Gastroesophageal sphincter (tissue), 4 donors: Measurements from ENCODE around the gene TMEM134. TPM values are rescaled to one million over a fixed set of nuclear protein-coding genes. Genes with fewer than 3 reads are reported as not detected.
A peak's percentile ranks its signal among the peaks of the same experiment; 100 is the strongest.

ENCODE experiments used
- ATAC-seq: fragments of 150-250 bp; one replicate; pipeline ENCODE4 v1.9.1; 2016; ENCODE audit warnings: mild to moderate bottlenecking, moderate library complexity
- H3K27ac ChIP-seq, 4 donors: fragments of 200-600 bp; sonication (generic) in 3 of 4; 1 replicate in 3 of 4; 2 replicates in 1 of 4; pipeline ENCODE4 v1.5.1; 2016 to 2019
- H3K27me3 ChIP-seq: fragments of 200-600 bp; sonication (generic); one replicate; pipeline ENCODE4 v1.5.1; 2019
- H3K36me3 ChIP-seq, 2 donors: fragments of 200-600 bp; sonication (generic); one replicate each; pipeline ENCODE4 v1.5.1; 2019; ENCODE audit warnings: control low read depth in 1 of 2
- H3K4me1 ChIP-seq, 3 donors: fragments of 200-600 bp; sonication (generic); 1 replicate in 2 of 3; 2 replicates in 1 of 3; pipeline ENCODE4 v1.5.1; 2016 to 2019; ENCODE audit warnings: control low read depth in 2 of 3
- H3K4me3 ChIP-seq, 2 donors: fragments of 200-600 bp; sonication (generic); one replicate each; pipeline ENCODE4 v1.5.1; 2019; ENCODE audit warnings: mild to moderate bottlenecking in 1 of 2, moderate library complexity in 1 of 2
- H3K9me3 ChIP-seq, 3 donors: fragments of 200-600 bp; sonication (generic); one replicate each; pipeline ENCODE4 v1.5.1; 2017 to 2019; ENCODE audit warnings: control low read depth in 2 of 3
- EP300 ChIP-seq: sonication (generic); formaldehyde crosslinking; IDR thresholded peaks from one replicate; pipeline ENCODE4 v1.6.1; 2017; ENCODE audit warnings: antibody characterized with exemption, mild to moderate bottlenecking
- POLR2A ChIP-seq, 2 donors: fragments of 450-650 bp; IDR thresholded peaks; one replicate each; pipeline ENCODE4 v1.6.1; 2017; ENCODE audit warnings: antibody characterized with exemption in 2 of 2, mild to moderate bottlenecking in 2 of 2, moderate library complexity in 1 of 2
- POLR2AphosphoS5 ChIP-seq: sonication (generic); formaldehyde crosslinking; IDR thresholded peaks from one replicate; pipeline ENCODE4 v1.6.1; 2017; ENCODE audit warnings: antibody characterized with exemption
- WGBS, 2 donors: methylation state at CpG; one replicate each; pipeline ENCODE4 v1.1.5; 2018; ENCODE audit warnings: low coverage in 1 of 2; 5-methylcytosine and 5-hydroxymethylcytosine counted together
- total RNA-seq, 4 donors: library from RNA; depleted of rRNA; stranded (reverse); fragments of >200 nt; gene quantifications; one replicate each; pipeline ENCODE4 v1.1.0, GENCODE V29; 2016
- TF ChIP-seq, protein P1 (sequence below), 4 experiments: fragments of 200-600 bp in 2 of 4; fragments of 450-650 bp in 2 of 4; sonication (generic) in 1 of 4; IDR thresholded peaks; one replicate each; pipeline ENCODE4 v1.5.1; 2017 to 2019; ENCODE audit warnings: antibody characterized with exemption in 4 of 4, mild to moderate bottlenecking in 2 of 4, moderate library complexity in 2 of 4

TMEM134 gene
- total RNA-seq, 4 donors from 2014 or later: 22.2 to 35.2 (median 32.5) TPM

DNA sequence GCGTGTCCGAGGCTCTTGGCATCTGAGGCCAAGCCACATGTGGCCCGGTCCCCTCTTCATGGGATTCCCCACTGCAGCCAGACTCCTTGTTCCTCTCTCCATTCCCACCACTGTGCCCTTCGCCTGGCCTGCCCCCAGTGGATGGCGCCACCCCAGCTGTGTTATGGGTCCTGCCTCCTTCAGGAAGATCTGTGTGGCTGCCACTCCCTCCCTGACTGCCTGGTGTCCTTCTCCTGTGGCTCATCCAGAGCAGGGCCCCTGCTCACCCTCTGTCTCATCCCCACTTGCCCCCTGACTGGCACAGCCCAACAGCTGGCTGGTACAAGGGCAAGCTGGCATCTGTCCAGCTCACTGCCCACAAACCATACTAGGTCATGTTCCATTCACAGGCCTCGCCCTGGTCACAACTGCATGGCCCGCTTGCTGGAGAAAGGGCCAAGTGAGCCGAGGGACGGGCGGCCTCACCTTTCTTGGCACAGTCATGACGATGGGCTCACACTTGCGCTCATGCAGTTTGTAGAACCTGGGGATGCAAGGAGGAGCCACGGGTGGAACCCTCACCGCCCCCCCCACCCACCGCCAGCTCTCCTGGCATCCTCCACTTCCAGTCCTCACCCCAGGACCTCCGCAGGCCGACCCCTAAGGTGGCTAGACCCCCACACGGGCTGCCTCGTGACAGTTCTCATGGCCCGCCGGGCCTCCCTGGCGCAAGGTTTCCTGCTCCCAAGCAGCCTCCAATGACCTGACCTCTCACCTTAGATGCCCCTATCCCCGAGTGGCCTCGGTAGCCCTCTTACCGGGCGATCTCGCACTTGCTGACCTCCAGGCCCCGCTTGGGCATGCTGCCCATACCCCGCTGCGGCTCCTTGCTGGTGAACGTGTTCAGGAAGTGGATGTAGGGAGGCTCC, 29.5 kb downstream of the TMEM134 start:
- Histone ChIP-seq H3K27me3 (no peaks in the 10 kb centered on the region), H3K27ac (peak overlapping the region in 3 of 4 donors; percentile 50 to 66 (median 60)), H3K4me3 (no peak overlapping the region), H3K9me3 (no peaks in the 10 kb centered on the region), H3K4me1 (peaks cover 0 to 79% (median 15%) of the 10 kb centered on the region in 3 donors), H3K36me3 (peaks cover 0 to 72% of the 10 kb centered on the region in 2 donors)
- ATAC-seq: no peak
- 60% methylated on average over 2 of the region's 31 CpGs; no CpG with 5 or more reads in 1 of the 2 donors for WGBS, 2 donors
- TF ChIP-seq EP300 (no peak), POLR2AphosphoS5 (peak; percentile 41), POLR2A (IDR thresholded peaks at IDR 0.05) (no peak)
- TF ChIP-seq, protein P1, sequence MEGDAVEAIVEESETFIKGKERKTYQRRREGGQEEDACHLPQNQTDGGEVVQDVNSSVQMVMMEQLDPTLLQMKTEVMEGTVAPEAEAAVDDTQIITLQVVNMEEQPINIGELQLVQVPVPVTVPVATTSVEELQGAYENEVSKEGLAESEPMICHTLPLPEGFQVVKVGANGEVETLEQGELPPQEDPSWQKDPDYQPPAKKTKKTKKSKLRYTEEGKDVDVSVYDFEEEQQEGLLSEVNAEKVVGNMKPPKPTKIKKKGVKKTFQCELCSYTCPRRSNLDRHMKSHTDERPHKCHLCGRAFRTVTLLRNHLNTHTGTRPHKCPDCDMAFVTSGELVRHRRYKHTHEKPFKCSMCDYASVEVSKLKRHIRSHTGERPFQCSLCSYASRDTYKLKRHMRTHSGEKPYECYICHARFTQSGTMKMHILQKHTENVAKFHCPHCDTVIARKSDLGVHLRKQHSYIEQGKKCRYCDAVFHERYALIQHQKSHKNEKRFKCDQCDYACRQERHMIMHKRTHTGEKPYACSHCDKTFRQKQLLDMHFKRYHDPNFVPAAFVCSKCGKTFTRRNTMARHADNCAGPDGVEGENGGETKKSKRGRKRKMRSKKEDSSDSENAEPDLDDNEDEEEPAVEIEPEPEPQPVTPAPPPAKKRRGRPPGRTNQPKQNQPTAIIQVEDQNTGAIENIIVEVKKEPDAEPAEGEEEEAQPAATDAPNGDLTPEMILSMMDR (IDR thresholded peaks at IDR 0.05): no peak

DNA sequence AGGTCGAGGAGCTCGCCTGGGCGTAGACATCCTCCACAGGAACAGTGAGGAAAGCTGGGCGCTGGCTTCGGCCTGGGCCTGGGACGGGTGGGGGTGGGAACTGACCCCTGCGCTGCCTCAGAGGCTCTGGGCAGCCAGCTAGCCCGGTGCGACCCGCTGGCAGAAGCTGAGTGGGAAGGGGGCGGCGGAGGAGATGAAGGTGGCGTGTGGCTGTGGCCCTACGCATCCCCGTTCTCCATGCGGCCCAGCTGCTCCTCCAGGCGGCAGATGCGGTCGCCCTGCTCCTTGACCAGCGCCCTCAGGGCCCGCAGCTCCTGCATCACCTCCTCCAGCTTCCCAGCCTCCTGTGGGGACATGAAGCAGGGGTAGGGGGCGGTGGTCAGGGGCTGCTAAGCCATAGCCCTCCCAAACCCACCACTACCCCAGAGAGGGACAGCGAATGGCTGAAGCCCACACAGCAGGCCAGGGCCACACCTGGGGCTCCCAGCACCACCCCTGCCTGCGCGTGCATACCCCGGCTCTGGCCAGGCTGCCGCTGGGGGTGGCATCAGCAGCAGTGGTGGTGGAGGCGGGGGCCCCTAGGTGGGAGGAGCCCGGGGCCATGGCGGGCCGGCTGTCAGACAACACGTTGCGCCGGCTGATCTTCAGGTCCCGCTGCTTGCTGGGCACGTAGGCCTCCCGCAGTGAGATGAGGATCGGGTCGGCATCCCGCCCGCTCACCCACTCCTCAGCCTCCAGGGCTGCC, 30.7 kb downstream of the TMEM134 start:
- TF ChIP-seq EP300: no peak
- TF ChIP-seq POLR2A (IDR thresholded peaks at IDR 0.05): no peak
- TF ChIP-seq, protein P1 (IDR thresholded peaks at IDR 0.05): no peak
- TF ChIP-seq POLR2AphosphoS5: no peak
- peak overlapping the region in 1 of 2 donors; percentile 27 for H3K4me3 ChIP-seq
- peaks cover 0 to 72% (median 9%) of the 10 kb centered on the region in 3 donors for H3K4me1 ChIP-seq
- no peak for ATAC-seq
- WGBS, 2 donors: no CpG with 5 or more reads among the region's 41 CpGs
- H3K27ac ChIP-seq: peak overlapping the region in 3 of 4 donors; percentile 50 to 66 (median 60)
- H3K9me3 ChIP-seq: no peaks in the 10 kb centered on the region
- peaks cover 0 to 85% of the 10 kb centered on the region in 2 donors for H3K36me3 ChIP-seq
- no peaks in the 10 kb centered on the region for H3K27me3 ChIP-seq

GRCh38 chr11:67437809-67438157, 31.3 kb downstream of the TMEM134 start:
- peak overlapping the region in 1 of 2 donors; percentile 27 for H3K4me3 ChIP-seq
- ATAC-seq: no peak
- no CpG with 5 or more reads among the region's 3 CpGs for WGBS, 2 donors
- H3K27ac ChIP-seq: peak overlapping the region in 1 of 4 donors; percentile 31
- peaks cover 0 to 70% (median 9%) of the 10 kb centered on the region in 3 donors for H3K4me1 ChIP-seq
- H3K9me3 ChIP-seq: no peaks in the 10 kb centered on the region
- no peak for TF ChIP-seq EP300
- peak in 1 of 2 donors; percentile 3 for TF ChIP-seq POLR2A (IDR thresholded peaks at IDR 0.05)
- TF ChIP-seq POLR2AphosphoS5: no peak
- no peaks in the 10 kb centered on the region for H3K27me3 ChIP-seq
- H3K36me3 ChIP-seq: peaks cover 0 to 90% of the 10 kb centered on the region in 2 donors

GRCh38 chr11:67437082-67437808, 31.8 kb downstream of the TMEM134 start, which contains the start of gene PTPRCAP:
Gene PTPRCAP (minus strand): TSS chr11:67437682. CDS start chr11:67437619, 63 bp downstream.
- Histone ChIP-seq H3K4me3 (peak within 1 kb of the TSS in 1 of 2 donors; percentile 27), H3K4me1 (peaks cover 0 to 64% (median 5%) of the 10 kb centered on the region in 3 donors), H3K27me3 (no peaks in the 10 kb centered on the region), H3K36me3 (peaks cover 0 to 93% of the 10 kb centered on the region in 2 donors), H3K27ac (peak within 1 kb of the TSS in 3 of 4 donors; percentile 31 to 66 (median 60)), H3K9me3 (no peaks in the 10 kb centered on the region)
- no peak for ATAC-seq
- TF ChIP-seq POLR2A (IDR thresholded peaks at IDR 0.05): peak in 1 of 2 donors; percentile 6
- TF ChIP-seq POLR2AphosphoS5: no peak
- no CpG with 5 or more reads among the region's 26 CpGs for WGBS, 2 donors

- Histone ChIP-seq H3K27me3 (no peaks in the 10 kb centered on the region), H3K9me3 (no peaks in the 10 kb centered on the region), H3K4me1 (peaks cover 0 to 60% (median 5%) of the 10 kb centered on the region in 3 donors), H3K4me3 (peak overlapping the region in 1 of 2 donors; percentile 27), H3K36me3 (peaks cover 0 to 93% of the 10 kb centered on the region in 2 donors), H3K27ac (peak overlapping the region in 3 of 4 donors; percentile 31 to 65 (median 45))
- TF ChIP-seq POLR2AphosphoS5 (peak; percentile 16), EP300 (no peak), POLR2A (IDR thresholded peaks at IDR 0.05) (no peak)
- TF ChIP-seq, protein P1 (IDR thresholded peaks at IDR 0.05): no peak
- no peak for ATAC-seq
- 20 to 32% methylated on average over 1 to 5 of the region's 6 CpGs for WGBS, 2 donors
Measured at GRCh38 chr11:67436459-67437081, 32.5 kb downstream of the TMEM134 start.
